Esophagus muscularis mucosa (tissue), 3 donors: Measurements from ENCODE around the gene NBEA.

ENCODE experiments used
- CTCF ChIP-seq, 3 experiments: fragments of 200-600 bp in 2 of 3; fragments of 450-650 bp in 1 of 3; sonication (generic) in 2 of 3; IDR thresholded peaks; one replicate each; pipeline ENCODE4 v1.5.1; 2017 to 2019; ENCODE audit warnings: antibody characterized with exemption in 3 of 3, mild to moderate bottlenecking in 2 of 3, moderate library complexity in 1 of 3
- POLR2AphosphoS5 ChIP-seq, 2 donors: sonication (generic); formaldehyde crosslinking; IDR thresholded peaks; one replicate each; pipeline ENCODE4 v1.6.1; 2017; ENCODE audit warnings: antibody characterized with exemption in 2 of 2

GRCh38 chr13:35160896-35161295, 218.8 kb downstream of the NBEA start:
- TF ChIP-seq CTCF (IDR thresholded peaks at IDR 0.05) (no peak), POLR2AphosphoS5 (IDR thresholded peaks at IDR 0.05) (no peak)
